ENCODE measurements around the gene NELFB.

NELFB gene

DNA sequence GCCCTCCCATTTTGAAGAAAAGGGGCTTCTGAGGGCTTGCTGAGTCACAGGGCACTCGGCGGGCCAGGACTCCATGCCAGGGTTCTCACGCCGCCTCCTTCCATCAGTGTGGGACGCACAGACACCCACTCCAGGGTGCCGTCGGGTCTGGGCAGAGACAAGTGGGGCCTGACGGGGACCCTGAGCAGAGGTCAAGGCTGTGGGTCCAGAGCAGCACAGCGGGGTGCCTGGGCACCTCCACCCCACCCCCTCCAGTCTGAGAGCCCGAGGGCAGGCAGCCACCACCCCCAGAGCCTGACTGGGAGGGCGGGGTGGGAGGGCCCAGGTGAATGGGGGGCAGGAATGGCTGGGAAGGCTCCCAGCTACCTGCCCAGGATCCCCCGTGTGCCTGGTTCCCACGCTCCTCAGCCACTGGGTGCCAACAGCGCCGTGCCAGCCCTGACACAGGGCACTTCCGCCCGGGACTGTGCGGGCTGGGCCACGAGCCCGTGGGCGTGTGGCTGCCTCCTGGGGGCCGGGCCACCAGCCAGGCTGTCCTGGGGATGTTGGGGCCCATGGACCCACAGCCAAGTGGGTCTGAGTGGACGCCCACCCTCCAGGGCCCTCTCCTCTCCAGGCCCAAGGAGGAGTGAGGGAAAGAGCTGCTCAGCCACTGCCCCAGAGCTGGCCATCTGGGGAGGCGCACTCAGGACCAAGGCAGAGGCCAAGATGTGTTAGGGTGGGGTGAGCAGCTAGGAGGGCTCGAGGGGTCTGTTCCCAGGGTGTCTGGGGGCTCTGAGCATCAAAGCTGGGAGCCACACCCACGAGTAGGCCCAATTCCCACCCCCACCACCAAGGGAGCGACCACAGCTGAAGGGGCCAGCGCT, 57.1 kb downstream of the NELFB start:
- no peak for DNase-seq (ENCODE audit: extremely low read depth, low read depth)
- TF ChIP-seq, protein P1, sequence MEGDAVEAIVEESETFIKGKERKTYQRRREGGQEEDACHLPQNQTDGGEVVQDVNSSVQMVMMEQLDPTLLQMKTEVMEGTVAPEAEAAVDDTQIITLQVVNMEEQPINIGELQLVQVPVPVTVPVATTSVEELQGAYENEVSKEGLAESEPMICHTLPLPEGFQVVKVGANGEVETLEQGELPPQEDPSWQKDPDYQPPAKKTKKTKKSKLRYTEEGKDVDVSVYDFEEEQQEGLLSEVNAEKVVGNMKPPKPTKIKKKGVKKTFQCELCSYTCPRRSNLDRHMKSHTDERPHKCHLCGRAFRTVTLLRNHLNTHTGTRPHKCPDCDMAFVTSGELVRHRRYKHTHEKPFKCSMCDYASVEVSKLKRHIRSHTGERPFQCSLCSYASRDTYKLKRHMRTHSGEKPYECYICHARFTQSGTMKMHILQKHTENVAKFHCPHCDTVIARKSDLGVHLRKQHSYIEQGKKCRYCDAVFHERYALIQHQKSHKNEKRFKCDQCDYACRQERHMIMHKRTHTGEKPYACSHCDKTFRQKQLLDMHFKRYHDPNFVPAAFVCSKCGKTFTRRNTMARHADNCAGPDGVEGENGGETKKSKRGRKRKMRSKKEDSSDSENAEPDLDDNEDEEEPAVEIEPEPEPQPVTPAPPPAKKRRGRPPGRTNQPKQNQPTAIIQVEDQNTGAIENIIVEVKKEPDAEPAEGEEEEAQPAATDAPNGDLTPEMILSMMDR (IDR thresholded peaks at IDR 0.05; ENCODE audit: low read depth, low read length), result no peak

DNA sequence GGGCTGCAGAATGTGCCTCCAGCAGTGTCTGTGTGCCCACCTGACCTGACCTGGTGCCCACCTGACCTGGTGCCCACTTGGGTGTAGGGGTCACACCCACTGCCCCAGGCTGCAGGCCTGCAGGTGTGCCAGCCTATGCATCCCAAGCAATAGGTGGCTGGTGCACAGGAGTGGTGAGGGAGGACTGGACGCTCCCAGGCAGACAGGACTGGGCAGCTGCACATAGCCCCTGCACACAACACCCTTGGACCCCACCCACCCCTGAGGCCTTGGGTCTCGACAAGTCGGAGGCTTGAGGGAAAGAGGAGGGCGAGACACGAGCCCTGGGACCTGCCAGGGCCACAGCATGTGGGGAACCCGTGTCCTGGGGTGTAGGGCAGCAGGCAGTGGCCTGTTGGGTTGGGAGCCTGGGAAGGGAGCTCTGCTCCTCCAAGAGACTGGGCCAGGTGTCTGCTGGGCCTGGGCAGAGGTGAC, 57.8 kb downstream of the NELFB start:
- TF ChIP-seq, protein P1 (IDR thresholded peaks at IDR 0.05; ENCODE audit: low read depth, low read length), result no peak
- DNase-seq (ENCODE audit: extremely low read depth, low read depth), result no peak

DNA sequence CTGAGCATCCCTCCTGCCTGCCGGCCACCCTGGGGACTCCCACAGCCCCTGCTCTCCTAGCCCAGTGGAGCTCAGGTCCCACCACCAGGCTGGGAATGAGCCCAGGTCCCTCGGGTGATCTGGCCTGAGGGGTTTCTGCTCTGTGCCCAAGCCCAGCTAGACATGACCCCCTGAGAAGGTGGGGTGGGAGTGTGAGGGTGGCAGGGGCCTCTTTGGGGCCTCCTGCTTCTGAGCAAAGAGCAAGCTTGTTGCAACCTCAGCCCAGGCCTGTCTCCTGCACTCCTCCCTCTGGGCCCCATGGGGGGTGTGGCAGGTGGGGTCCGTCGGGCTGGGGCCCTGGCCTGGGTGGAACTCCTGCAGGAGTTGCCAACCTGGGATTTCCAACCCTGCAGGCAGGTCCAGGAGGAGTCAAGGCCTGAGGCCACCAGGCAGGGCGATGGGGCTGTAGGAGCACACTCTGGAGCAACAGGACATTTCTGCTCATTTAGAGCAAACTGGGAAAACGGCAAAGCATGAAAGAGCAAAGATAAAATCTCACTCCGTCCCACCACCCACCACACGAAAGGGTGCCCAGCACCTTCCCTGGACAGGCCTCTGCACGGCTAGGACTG, 58.3 kb downstream of the NELFB start:
- DNase-seq (ENCODE audit: extremely low read depth, low read depth), result no peak
- TF ChIP-seq, protein P1 (IDR thresholded peaks at IDR 0.05; ENCODE audit: low read depth, low read length), result no peak

DNA sequence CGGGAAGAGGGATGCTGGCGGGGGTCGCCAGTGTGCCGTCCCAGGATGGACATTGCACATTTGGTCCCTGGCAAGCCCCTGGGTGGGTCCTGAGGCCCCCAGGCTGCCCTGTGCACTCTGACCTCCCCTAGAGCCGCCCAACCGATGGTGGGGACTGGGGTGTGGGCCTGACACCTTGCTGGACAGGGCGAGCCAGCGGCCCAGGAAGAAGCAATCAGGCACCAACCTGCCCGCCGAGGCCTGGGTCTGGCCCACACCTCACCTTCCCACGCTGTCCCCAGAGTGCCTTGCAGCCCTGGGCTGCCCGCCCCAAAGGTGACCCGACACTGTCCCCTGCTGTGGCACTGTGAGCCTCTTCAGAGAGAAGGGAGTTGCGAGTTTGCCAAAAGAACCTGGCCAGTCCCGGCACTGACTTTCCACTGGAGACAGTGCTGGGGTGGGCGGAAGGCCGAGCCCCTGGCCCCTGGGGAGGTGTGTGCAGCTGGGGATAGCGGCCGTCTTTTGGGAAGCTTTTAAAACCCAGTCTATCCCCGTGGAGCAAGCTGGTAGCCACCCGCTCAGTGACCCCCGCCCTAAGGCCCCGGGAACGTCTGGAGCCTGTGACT, 58.9 kb downstream of the NELFB start:
- DNase-seq (ENCODE audit: extremely low read depth, low read depth), result no peak
- TF ChIP-seq, protein P1 (IDR thresholded peaks at IDR 0.05; ENCODE audit: low read depth, low read length), result no peak

DNA sequence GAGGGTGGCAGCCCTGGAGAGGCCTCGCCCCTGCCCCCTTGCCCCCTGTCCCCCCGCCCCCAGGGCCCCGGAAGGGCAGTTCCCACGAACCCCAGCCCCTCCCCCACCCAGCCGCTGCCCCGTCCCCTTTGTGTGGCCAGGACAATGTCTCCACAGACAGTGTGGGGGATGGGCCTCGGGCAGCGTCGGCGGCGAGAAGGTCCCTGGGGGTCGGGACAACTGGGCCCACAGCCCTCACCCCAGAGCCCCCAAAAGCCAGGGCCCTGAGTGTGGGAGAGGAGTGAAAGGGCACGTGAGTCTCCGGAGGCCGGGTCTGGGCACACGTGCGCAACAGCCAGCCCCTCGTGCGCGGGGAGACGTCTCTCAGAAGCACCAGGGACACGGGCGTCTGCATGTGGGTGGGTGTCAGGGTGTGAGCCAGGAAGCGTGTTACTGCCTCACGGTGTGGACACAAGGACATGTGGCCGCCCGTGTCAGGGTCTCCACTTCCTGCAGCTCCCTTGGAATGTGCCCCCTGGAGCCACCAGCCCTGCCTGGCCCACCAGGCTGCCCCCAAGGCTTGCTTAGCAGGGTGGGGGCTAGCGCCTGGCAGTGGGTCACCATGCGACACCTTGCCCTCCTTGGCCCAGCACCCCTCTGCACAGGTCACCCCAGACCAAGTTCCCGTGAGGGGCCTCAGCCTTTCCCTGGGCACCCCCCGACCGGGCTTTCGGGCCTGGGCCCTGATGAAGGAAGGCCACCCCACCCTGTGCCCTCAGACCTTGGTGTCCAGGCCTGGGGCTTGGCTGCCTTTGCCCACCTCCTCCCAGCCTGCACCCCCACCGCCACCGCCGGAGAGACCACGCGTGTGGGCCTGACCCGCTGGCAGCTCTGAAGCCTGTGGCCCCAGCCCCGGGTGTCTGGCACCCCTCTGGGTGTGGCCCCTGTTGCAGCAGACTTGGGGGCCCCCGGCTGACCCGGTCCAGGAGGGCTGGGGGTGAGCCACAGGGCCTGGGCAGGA, 59.7 kb downstream of the NELFB start:
- no peak for DNase-seq (ENCODE audit: extremely low read depth, low read depth)

DNA sequence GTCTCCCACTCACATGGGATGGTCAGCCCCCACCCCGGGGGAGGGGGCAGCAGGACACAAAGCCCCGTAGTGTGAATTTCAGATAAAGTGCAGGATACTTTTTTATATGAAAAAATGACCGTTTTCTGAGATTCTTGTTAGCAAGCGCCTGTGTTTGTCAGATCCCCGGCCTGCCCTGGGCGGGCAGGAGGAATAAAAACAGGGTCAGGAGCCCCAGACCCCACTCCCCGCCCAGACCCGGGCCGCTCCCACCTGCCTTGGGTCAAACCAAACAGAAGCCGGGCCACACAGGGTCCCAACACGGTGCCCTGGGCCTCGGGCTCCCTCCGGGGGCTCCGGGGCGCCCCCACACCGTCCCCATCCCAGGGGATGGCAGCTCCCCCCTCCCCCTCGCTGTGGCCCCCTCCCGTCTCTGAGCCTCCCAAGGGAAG, 60.5 kb downstream of the NELFB start:
- TF ChIP-seq, protein P1 (IDR thresholded peaks at IDR 0.05; ENCODE audit: low read depth, low read length), result no peak
- no peak for DNase-seq (ENCODE audit: extremely low read depth, low read depth)

More for the DNA sequence above, 59.7 kb downstream of the NELFB start:
- TF ChIP-seq, protein P1 (IDR thresholded peaks at IDR 0.05; ENCODE audit: low read depth, low read length), result no peak

Measured in AG09319 (cell line).